ENCODE results near the gene ARHGEF19.

The ARHGEF19 gene

DNA sequence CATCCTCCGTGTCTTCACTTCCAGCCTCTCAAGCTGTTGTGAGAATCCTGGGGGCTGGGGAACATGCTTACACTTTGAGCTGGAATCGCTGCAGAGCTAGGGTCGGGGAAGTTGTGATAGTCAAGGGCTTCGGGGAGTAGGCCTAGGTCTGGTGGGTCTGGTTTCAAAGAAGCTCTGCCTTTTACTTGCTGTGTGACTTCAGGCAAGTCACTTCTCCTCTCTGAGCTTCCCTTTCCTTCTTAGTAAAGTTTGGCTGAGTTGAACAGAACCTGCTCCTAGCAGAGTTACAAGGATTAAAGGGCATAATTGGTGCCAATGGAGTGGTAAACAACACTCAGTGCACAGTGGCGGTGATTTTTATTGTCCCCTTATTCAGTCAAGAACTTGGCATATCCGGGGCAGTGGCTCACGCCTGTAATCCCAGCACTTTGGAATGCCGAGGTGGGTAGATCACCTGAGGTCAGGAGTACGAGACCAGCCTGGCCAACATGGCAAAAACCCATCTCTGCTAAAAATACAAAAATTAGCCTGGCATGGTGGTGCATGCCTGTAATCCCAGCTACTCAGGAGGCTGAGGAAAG, 25.7 kb downstream of the ARHGEF19 start:
- DNase-seq (ENCODE audit: low read depth), result no peak
- no peak for TF ChIP-seq CTCF (IDR thresholded peaks at IDR 0.05; ENCODE audit: low read depth, low read length, missing control alignments)
- no peak overlapping the region for H3K4me3 ChIP-seq (ENCODE audit: low read depth, low read length)

- H3K4me3 ChIP-seq (ENCODE audit: low read depth, low read length), result no peak overlapping the region
- DNase-seq (ENCODE audit: low read depth), result no peak
- no peak for TF ChIP-seq CTCF (IDR thresholded peaks at IDR 0.05; ENCODE audit: low read depth, low read length, missing control alignments)
Observed at GRCh38 chr1:16184557-16185303, 27.7 kb downstream of the ARHGEF19 start.

DNA sequence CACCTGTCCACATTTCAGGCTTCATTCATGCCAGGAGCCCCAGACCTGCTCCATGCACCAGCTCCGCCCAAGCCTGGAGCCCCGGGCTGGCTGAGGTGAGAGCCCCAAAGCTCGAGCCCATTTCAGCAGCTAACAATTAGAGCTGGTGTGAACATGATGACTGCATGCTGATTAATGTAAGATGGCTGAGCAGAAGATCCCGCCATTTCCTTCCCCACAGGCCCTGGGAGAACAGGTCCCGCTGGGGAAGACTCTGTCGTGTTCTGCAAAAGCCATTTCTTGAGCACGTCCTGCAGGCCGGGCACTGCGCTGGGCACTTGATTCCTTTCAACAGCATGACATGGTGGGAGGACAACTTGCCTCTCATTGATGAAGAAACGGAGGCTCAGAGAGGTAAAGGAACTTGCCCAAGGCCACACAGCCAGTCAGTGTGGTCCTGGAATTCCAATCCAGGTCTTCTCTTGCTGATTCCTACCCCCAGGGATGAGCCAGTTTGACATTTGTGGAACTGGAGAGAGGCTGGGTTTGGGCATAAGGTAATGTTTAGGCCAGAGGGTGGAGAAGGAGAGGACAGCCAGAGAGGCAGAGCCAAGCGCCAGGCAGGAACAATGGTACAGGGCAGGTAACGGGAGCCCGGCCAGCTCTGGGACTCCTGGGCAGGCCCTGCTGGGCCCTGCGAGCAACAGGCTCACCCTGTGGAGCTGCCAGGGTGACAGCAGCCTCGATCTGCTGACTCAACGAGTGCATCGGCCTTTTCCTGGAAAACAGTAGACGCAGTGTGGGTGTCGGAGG, 28.5 kb downstream of the ARHGEF19 start:
- H3K4me3 ChIP-seq (ENCODE audit: low read depth, low read length), result no peak overlapping the region
- DNase-seq (ENCODE audit: low read depth), result no peak
- no peak for TF ChIP-seq CTCF (IDR thresholded peaks at IDR 0.05; ENCODE audit: low read depth, low read length, missing control alignments)

- no peak overlapping the region for H3K4me3 ChIP-seq (ENCODE audit: low read depth, low read length)
- DNase-seq (ENCODE audit: low read depth), result no peak
- TF ChIP-seq CTCF (IDR thresholded peaks at IDR 0.05; ENCODE audit: low read depth, low read length, missing control alignments), result no peak
Observed at GRCh38 chr1:16183179-16183578, 29.3 kb downstream of the ARHGEF19 start.

DNA sequence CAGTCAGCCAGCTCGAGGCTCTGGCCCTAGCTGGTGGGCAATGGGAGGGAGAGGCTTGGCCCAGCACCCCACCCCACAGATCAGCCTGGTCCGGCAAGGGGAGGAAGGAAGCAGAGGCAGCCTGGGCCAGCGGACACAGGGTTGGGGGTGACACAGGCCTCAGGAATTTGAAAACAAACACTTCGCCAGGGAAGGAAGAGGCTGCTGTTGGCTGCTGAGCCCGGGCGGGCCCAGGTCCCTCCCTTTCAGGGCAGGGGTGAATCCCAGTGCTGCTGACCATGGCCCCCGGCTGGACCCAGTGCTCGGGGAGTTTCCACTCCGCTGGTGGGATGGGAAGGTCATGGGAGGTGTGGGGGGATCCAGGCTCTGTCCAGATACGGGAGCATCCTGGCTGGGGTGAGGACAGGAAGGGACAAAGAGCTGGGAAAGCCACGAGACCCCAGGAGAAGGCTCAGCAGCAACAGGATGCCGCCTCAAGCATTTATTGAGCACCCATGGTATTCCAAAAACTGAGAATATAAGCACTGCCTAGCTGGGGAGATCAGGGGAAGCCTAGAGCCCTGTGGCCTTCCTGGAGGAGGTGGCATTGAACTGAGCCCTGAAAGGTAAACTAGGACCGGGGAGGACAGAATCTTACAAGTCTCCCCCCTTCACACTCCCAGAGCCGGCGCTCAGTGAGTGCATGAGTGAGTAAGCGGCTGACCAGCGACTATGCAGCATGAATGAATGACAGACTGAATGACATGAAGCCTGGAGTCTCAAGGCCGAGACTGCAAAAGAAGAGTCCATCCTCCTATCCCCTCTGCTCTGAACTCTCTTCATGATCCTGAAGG, 30.3 kb downstream of the ARHGEF19 start:
- TF ChIP-seq CTCF (IDR thresholded peaks at IDR 0.05; ENCODE audit: low read depth, low read length, missing control alignments), result no peak
- no peak overlapping the region for H3K4me3 ChIP-seq (ENCODE audit: low read depth, low read length)
- no peak for DNase-seq (ENCODE audit: low read depth)

DNA sequence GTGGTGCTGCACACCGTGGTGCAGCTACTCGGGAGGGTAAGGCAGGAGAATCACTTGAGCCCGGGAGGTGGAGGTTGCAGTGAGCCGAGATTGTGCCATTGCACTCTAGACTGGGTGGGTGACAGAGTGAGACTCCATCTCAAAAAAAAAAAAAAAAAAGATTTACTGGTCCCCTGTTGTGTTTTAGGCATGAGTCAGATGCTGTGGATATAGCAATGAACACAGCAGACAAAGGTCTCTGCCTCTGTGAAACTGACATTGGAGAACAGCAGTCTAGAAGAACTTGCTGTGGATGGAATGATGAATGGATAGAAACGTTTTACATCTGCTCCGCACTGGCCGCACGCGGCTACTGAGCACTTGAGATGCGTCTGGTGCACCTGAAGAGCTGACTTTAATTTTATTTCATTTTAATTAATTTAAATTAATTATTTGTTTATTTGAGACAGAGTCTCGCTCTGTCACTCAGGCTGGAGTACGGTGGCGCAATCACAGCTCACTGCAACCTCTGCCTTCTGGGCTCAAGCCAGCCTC, 32.1 kb downstream of the ARHGEF19 start:
- no peak for DNase-seq (ENCODE audit: low read depth)
- H3K4me3 ChIP-seq (ENCODE audit: low read depth, low read length), result no peak overlapping the region
- no peak for TF ChIP-seq CTCF (IDR thresholded peaks at IDR 0.05; ENCODE audit: low read depth, low read length, missing control alignments)
